ENCODE measurements around the gene ATG7.
"Not testable (repeated sequence)": the region's sequence is repeated elsewhere in the genome, so short reads cannot be mapped to it uniquely, and the experiment has no call there.

ATG7 gene

GRCh38 chr3:11254876-11255275 is 17.3 kb upstream of the ATG7 start:
- DNase-seq: no peak

GRCh38 chr3:11255537-11255936 is 16.7 kb upstream of the ATG7 start:
- DNase-seq: not testable (repeated sequence)

GRCh38 chr3:11258958-11259357 is 13.2 kb upstream of the ATG7 start:
- no peak for DNase-seq

- DNase-seq: no peak
These were observed 11.7 kb upstream of the ATG7 start for GRCh38 chr3:11260460-11260859.

GRCh38 chr3:11269007-11269406 is 3.2 kb upstream of the ATG7 start:
- DNase-seq: no peak

GRCh38 chr3:11272906-11273574 is 843 bp downstream of the ATG7 start:
- DNase-seq: no peak

GRCh38 chr3:11273891-11274291 is 1.7 kb downstream of the ATG7 start:
- no peak for DNase-seq

- no peak for DNase-seq
These were observed 2.5 kb downstream of the ATG7 start for GRCh38 chr3:11274566-11275142.

- DNase-seq: no peak
These were observed 3.7 kb downstream of the ATG7 start for GRCh38 chr3:11275926-11276325.

GRCh38 chr3:11276901-11277300 is 4.7 kb downstream of the ATG7 start:
- no peak for DNase-seq

GRCh38 chr3:11282250-11283138 is 10.3 kb downstream of the ATG7 start:
- DNase-seq: no peak

- no peak for DNase-seq
These were observed 10.9 kb downstream of the ATG7 start for GRCh38 chr3:11283139-11283475.

GRCh38 chr3:11284011-11284410 is 11.8 kb downstream of the ATG7 start:
- DNase-seq: no peak

- no peak for DNase-seq
These were observed 13.3 kb downstream of the ATG7 start for GRCh38 chr3:11285471-11285870.

- DNase-seq: no peak
These were observed 15.2 kb downstream of the ATG7 start for GRCh38 chr3:11287404-11287803.

- DNase-seq: no peak
These were observed 15.9 kb downstream of the ATG7 start for GRCh38 chr3:11288021-11288491.

- DNase-seq: no peak
These were observed 16.8 kb downstream of the ATG7 start for GRCh38 chr3:11288786-11289637.

- DNase-seq: no peak
These were observed 17.7 kb downstream of the ATG7 start for GRCh38 chr3:11289864-11290263.

GRCh38 chr3:11290743-11291680 is 18.8 kb downstream of the ATG7 start:
- no peak for DNase-seq

- no peak for DNase-seq
These were observed 19.6 kb downstream of the ATG7 start for GRCh38 chr3:11291808-11292207.

- no peak for DNase-seq
These were observed 24.9 kb downstream of the ATG7 start for GRCh38 chr3:11297126-11297525.

- no peak for DNase-seq
These were observed 28.8 kb downstream of the ATG7 start for GRCh38 chr3:11300970-11301369.

Data from activated CD4-positive, alpha-beta T cell treated with anti-CD3 and anti-CD28 coated beads, Interleukin-2, amount 50 U/mL, for 4 hours (primary cell).